GM21619 (cell line): ENCODE measurements around the gene HSD17B4.
"Not testable (repeated sequence)": the region's sequence is repeated elsewhere in the genome, so short reads cannot be mapped to it uniquely, and the experiment has no call there.

ENCODE experiments used
- ATAC-seq: cut with Tn5 transposase; IDR thresholded peaks from one replicate; pipeline ENCODE4 v1.9.1; 2021; ENCODE audit not compliant: unreplicated experiment

The HSD17B4 gene

GRCh38 chr5:119428574-119428973 lies 23.7 kb upstream of the HSD17B4 start:
- not testable (repeated sequence) for ATAC-seq

GRCh38 chr5:119432674-119433237 lies 19.5 kb upstream of the HSD17B4 start:
- not testable (repeated sequence) for ATAC-seq

GRCh38 chr5:119435436-119436132 lies 16.7 kb upstream of the HSD17B4 start:
- ATAC-seq, result peak; percentile 86

- ATAC-seq, result not testable (repeated sequence)
These were observed 14.3 kb upstream of the HSD17B4 start for GRCh38 chr5:119437785-119438586.

GRCh38 chr5:119438587-119438917 lies 13.7 kb upstream of the HSD17B4 start:
- not testable (repeated sequence) for ATAC-seq

GRCh38 chr5:119439140-119439631 lies 13.1 kb upstream of the HSD17B4 start:
- peak; percentile 40 for ATAC-seq

- not testable (repeated sequence) for ATAC-seq
These were observed 12.7 kb upstream of the HSD17B4 start for GRCh38 chr5:119439632-119440031.

GRCh38 chr5:119444643-119445042 lies 7.7 kb upstream of the HSD17B4 start:
- ATAC-seq, result not testable (repeated sequence)

GRCh38 chr5:119445544-119445943 lies 6.8 kb upstream of the HSD17B4 start:
- ATAC-seq, result no peak

GRCh38 chr5:119449882-119450281 lies 2.4 kb upstream of the HSD17B4 start:
- no peak for ATAC-seq

- not testable (repeated sequence) for ATAC-seq
These were observed 1.7 kb upstream of the HSD17B4 start for GRCh38 chr5:119450627-119451026.

- no peak for ATAC-seq
These were observed 736 bp upstream of the HSD17B4 start for GRCh38 chr5:119451561-119451960.

GRCh38 chr5:119452060-119452372 lies 281 bp upstream of the HSD17B4 start:
- ATAC-seq, result no peak

- peak; percentile 4 for ATAC-seq
These were observed 710 bp downstream of the HSD17B4 start for GRCh38 chr5:119453040-119453373.

GRCh38 chr5:119454171-119454570 lies 1.9 kb downstream of the HSD17B4 start:
- no peak for ATAC-seq

GRCh38 chr5:119458911-119459632 lies 6.8 kb downstream of the HSD17B4 start:
- no peak for ATAC-seq

- no peak for ATAC-seq
These were observed 13.3 kb downstream of the HSD17B4 start for GRCh38 chr5:119465640-119466039.

GRCh38 chr5:119468286-119468685 lies 16.0 kb downstream of the HSD17B4 start:
- no peak for ATAC-seq

GRCh38 chr5:119470105-119470763 lies 17.9 kb downstream of the HSD17B4 start:
- peak; percentile 47 for ATAC-seq

GRCh38 chr5:119470851-119471451 lies 18.7 kb downstream of the HSD17B4 start:
- ATAC-seq, result peak; percentile 54

- ATAC-seq, result no peak
These were observed 20.9 kb downstream of the HSD17B4 start for GRCh38 chr5:119473241-119473640.
